Testis (tissue), 3 donors: ENCODE measurements around the gene FRMPD4. TPM values are rescaled to one million over a fixed set of nuclear protein-coding genes. Genes with fewer than 3 reads are reported as not detected.

Source experiments
- DNase-seq: peaks from one replicate; pipeline ENCODE4 v3.0.0-alpha.2; 2019
- H3K27ac ChIP-seq, 2 donors: fragments of 200-600 bp; sonication (generic); one replicate each; pipeline ENCODE4 v1.5.1; 2019
- H3K27me3 ChIP-seq: fragments of 200-600 bp; sonication (generic); one replicate; pipeline ENCODE4 v1.5.1; 2019
- H3K36me3 ChIP-seq: fragments of 200-600 bp; sonication (generic); one replicate; pipeline ENCODE4 v1.5.1; 2017; ENCODE audit warnings: low read depth; ENCODE audit errors: missing control alignments
- H3K4me1 ChIP-seq: fragments of 200-600 bp; sonication (generic); one replicate; pipeline ENCODE4 v1.5.1; 2019
- H3K4me3 ChIP-seq, 2 donors: fragments of 200-600 bp; sonication (generic); one replicate each; pipeline ENCODE4 v1.5.1; 2017 to 2019
- H3K9me3 ChIP-seq: fragments of 200-600 bp; sonication (generic); one replicate; pipeline ENCODE4 v1.5.1; 2017
- CTCF ChIP-seq, 3 experiments: fragments of 450-650 bp in 2 of 3; fragments of 200-600 bp in 1 of 3; sonication (generic) in 1 of 3; IDR thresholded peaks; one replicate each; pipeline ENCODE4 v1.5.1; 2016 to 2019; ENCODE audit warnings: antibody characterized with exemption in 3 of 3, mild to moderate bottlenecking in 2 of 3, moderate library complexity in 1 of 3
- POLR2A ChIP-seq: fragments of 450-650 bp; IDR thresholded peaks from one replicate; pipeline ENCODE4 v1.6.1; 2017; ENCODE audit warnings: antibody characterized with exemption, mild to moderate bottlenecking, moderate library complexity
- WGBS, 2 donors: methylation state at CpG; one replicate each; pipeline ENCODE4 v1.1.5; 2018; 5-methylcytosine and 5-hydroxymethylcytosine counted together
- intact Hi-C: fragments of 100-400 bp; cut with DNase I; formaldehyde crosslinking; loops from one replicate; pipeline ENCODE4 v1.15.1; 2023; ENCODE audit warnings: low total_unique reads
- polyA plus RNA-seq: library from polyadenylated mRNA; stranded (reverse); fragments of 350-450 nt; fragmentation: Illumina TruSeq; extraction: RNeasy Lipid Tissue Mini Kit (QIAGEN cat#74804); gene quantifications from one replicate; pipeline ENCODE4 v1.2.3, GENCODE V29; 2014; ENCODE audit warnings: low read depth, low replicate concordance; ENCODE audit not compliant: insufficient read depth
- total RNA-seq, 2 donors: library from RNA; depleted of rRNA; stranded (reverse); fragments of >200 nt; gene quantifications; one replicate each; pipeline ENCODE4 v1.2.3, GENCODE V29; 2016

The FRMPD4 gene
- total and polyA plus RNA-seq, 3 donors from 2014 or later: 1.1 to 1.6 (median 1.3) TPM

GRCh38 chrX:12400218-12400617, 261.9 kb downstream of the FRMPD4 start:
- H3K27ac ChIP-seq: no peak overlapping the region
- no peak overlapping the region for H3K4me3 ChIP-seq
- no peak for DNase-seq
- no peaks in the 10 kb centered on the region for H3K36me3 ChIP-seq
- no peak for TF ChIP-seq CTCF (IDR thresholded peaks at IDR 0.05)
- no peak for TF ChIP-seq POLR2A
- no peaks in the 10 kb centered on the region for H3K27me3 ChIP-seq
- H3K4me1 ChIP-seq: no peaks in the 10 kb centered on the region
- 84 to 88% methylated on average over 4 of the region's 4 CpGs for WGBS, 2 donors
- no peaks in the 10 kb centered on the region for H3K9me3 ChIP-seq
- intact Hi-C loops: no loop called here

GRCh38 chrX:12401252-12401651, 263.0 kb downstream of the FRMPD4 start:
- peak; percentile 16 for DNase-seq
- H3K9me3 ChIP-seq: no peaks in the 10 kb centered on the region
- no peaks in the 10 kb centered on the region for H3K36me3 ChIP-seq
- H3K27ac ChIP-seq: no peak overlapping the region
- H3K27me3 ChIP-seq: no peaks in the 10 kb centered on the region
- H3K4me1 ChIP-seq: no peaks in the 10 kb centered on the region
- 28 to 44% methylated on average over 1 of the region's 1 CpG for WGBS, 2 donors
- H3K4me3 ChIP-seq: no peak overlapping the region
- intact Hi-C loops: no loop called here
- TF ChIP-seq POLR2A: no peak
- TF ChIP-seq CTCF (IDR thresholded peaks at IDR 0.05): no peak

- Histone ChIP-seq H3K4me3 (no peak overlapping the region), H3K27ac (no peak overlapping the region), H3K27me3 (no peaks in the 10 kb centered on the region), H3K36me3 (no peaks in the 10 kb centered on the region), H3K9me3 (no peaks in the 10 kb centered on the region), H3K4me1 (no peaks in the 10 kb centered on the region)
- DNase-seq: no peak
- WGBS, 2 donors: 83 to 100% methylated on average over 1 to 3 of the region's 3 CpGs
- intact Hi-C loops: no loop called here
- no peak for TF ChIP-seq POLR2A
- TF ChIP-seq CTCF (IDR thresholded peaks at IDR 0.05): no peak
Observed at GRCh38 chrX:12403474-12404082, 265.3 kb downstream of the FRMPD4 start.

- 86 to 100% methylated on average over 2 of the region's 2 CpGs for WGBS, 2 donors
- TF ChIP-seq CTCF (IDR thresholded peaks at IDR 0.05) (no peak), POLR2A (no peak)
- Histone ChIP-seq H3K36me3 (no peaks in the 10 kb centered on the region), H3K4me3 (no peak overlapping the region), H3K9me3 (no peaks in the 10 kb centered on the region), H3K27ac (no peak overlapping the region), H3K4me1 (no peaks in the 10 kb centered on the region), H3K27me3 (no peaks in the 10 kb centered on the region)
- DNase-seq: no peak
- intact Hi-C loops: no loop called here
Observed at GRCh38 chrX:12405306-12405705, 267.0 kb downstream of the FRMPD4 start.

GRCh38 chrX:12410523-12410922, 272.2 kb downstream of the FRMPD4 start:
- intact Hi-C loops: no loop called here
- H3K4me3 ChIP-seq: no peak overlapping the region
- no peaks in the 10 kb centered on the region for H3K9me3 ChIP-seq
- H3K4me1 ChIP-seq: no peaks in the 10 kb centered on the region
- TF ChIP-seq CTCF (IDR thresholded peaks at IDR 0.05) (no peak), POLR2A (no peak)
- H3K27ac ChIP-seq: no peak overlapping the region
- H3K27me3 ChIP-seq: no peaks in the 10 kb centered on the region
- WGBS, 2 donors: 92 to 93% methylated on average over 6 of the region's 6 CpGs
- H3K36me3 ChIP-seq: no peaks in the 10 kb centered on the region
- no peak for DNase-seq
